CD4-positive, alpha-beta T cell treated with Interleukin-6 for 4 hours (primary cell): ENCODE results near the gene PCNX2.
"Not testable (repeated sequence)": the region's sequence is repeated elsewhere in the genome, so short reads cannot be mapped to it uniquely, and the experiment has no call there.

Experiments used
- DNase-seq: peaks from one replicate; pipeline ENCODE4 v3.0.0-alpha.2; 2020; ENCODE audit warnings: mixed read lengths

Gene PCNX2

DNA sequence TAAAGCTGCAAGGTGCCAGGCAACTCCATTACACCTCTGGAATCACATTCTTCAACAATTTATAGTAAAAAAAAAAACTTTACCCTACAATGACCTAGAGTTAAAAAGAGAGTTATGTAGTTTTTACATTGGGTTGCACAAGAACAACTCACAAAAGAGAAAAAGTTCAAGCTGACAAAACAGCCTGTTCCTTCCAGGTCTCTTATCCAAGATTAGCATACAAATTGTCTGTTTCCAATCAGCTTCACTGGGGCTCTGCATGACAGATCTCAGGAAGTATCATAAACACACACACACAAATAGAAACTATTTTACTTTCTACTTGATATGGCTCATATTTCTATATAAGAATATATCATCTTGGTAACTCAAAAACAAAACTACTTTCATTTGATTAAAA, 154.6 kb downstream of the PCNX2 start:
- no peak for DNase-seq

DNA sequence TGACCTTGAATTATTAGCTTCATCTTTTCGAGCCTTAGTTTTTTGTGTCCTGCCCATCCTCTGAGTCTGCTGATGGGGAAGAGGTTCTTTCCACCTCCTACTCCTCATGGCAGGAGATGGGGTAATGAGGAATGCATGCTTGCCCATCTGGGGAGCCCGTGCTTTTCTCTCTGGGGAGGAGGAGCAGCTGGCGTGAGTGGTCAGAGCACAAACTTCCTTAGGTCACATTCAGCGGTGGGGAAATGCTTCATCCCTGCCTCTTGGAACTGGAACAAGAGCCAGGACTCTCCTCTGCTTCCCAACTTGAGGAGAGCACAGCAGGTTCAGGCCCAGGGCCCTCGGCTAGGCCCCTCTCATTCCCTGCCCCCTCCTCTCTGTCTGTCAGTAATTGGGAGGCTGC, 155.0 kb downstream of the PCNX2 start:
- no peak for DNase-seq

DNA sequence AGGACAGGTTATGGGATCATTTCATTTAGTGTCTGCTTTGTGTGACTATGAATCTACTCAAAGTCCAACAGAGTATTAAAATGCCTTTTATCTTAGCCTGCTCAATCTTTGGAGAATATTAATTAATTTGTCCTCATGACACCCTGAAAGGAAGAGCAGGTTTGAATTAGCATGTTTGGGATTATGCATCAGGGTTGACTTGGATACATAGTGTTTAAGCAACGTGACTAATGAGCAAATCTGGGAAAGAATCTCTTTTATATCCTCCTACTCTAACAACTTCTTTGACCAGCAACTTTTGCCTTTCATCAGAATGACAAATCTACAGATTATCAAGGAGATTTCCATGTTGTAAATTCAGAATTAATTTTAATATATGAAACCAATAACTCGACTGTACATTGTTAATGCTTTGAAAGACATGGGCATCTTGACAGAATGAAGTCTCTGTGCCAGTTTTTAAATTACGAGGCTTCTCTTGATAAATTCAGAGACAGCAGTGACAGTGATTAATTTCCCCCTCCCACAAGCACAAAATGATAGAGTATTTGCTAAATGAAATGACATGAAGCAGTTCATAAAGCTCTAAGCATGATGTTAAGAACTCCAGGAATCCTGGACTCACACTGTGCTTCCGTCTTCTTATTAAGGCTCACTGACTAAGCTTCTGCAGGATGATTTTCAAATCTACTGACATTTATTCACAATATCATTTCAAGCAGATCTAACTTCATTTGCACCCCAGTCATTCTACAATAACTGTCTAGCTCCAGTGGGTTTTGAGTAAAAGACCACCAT, 156.5 kb downstream of the PCNX2 start:
- DNase-seq, result no peak

DNA sequence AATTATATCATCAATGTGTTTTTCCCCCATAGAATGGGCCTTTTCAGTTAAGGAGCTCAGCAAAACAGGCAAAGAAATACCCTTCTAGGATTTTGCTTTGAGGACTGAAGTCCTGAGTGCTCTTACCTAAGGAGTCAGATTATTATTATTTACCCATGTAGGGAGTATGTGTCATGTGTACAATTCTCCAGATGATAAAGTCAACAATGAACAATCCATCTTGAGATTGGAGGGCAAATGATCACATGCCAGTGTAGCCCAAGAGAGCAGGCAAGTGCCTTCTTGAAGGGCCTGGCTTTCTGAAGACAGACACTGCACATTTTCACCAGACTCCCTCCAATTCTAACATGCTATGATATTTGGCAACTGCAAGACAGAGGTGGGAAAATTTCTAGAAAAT, 159.7 kb downstream of the PCNX2 start:
- DNase-seq, result no peak

DNA sequence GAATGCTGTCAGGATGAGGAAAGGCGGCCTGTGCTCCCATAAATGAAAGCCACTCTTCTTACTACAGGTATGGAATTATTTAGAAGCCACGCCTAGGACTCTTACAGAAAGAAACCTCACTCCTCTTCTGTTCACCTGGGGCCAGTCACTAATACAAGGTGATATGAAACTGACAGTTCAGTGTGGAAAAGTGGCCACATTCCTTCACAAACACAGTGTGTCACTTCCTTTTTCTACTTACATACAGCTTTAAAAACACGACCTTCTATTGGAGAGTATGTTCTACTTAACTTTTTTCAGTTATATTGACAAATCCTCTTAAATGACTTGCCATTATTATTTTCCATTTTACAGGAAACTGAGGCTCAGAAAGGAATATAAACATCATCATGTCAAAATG, 163.1 kb downstream of the PCNX2 start:
- no peak for DNase-seq

DNA sequence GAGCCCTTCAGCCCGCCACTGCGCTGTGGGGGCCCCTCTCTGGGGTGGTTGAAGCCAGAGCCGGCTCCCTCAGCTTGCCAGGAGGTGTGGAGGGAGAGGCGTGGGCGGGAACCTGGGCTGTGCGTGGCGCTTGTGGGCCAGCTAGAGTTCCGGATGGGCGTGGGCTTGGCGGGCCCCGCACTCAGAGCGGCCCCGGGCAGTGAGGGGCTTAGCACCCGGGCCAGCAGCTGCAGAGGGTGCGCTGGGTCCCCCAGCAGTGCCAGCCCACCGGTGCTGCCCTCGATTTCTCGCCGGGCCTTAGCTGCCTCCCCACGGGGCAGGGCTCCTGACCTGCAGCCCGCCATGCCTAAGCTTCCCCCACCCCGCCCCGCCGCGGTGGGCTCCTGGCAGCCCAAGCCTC, 166.5 kb downstream of the PCNX2 start:
- not testable (repeated sequence) for DNase-seq

DNA sequence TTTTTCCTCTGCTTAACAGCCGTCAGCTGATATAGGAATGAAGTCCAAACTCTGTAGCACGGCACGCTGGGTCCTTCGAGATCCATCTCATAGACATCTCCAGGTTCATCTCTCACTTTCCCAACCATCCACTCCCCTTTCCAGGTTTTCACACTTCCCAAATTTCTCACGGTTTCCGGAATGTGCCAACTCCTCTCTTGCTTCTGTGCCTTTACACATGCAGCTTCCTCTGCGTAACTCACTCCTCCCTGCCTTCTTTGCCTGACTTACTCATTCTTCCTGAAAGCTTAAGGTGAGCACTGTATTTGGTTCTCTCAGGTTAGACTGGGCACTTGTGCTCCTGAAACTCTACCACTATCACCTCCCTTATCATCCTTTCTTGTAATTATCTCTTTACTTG, 168.4 kb downstream of the PCNX2 start:
- DNase-seq, result no peak

DNA sequence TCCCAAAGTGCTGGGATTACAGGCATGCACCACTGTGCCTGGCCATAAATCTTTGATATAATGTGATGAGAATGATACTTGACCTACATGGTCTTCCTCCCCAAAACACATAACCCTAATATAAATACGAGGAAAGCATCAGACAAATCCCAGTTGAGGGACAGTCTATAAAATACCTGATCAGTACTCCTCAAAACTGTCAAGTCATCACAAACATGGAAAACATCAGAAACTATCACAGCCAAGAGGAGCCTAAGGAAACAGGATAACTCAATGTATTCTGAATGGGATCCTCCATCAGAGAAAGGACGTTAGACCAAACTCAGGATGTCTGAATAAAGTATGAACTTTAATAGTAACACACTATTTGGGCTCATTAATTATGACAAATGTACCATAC, 172.7 kb downstream of the PCNX2 start:
- no peak for DNase-seq

DNA sequence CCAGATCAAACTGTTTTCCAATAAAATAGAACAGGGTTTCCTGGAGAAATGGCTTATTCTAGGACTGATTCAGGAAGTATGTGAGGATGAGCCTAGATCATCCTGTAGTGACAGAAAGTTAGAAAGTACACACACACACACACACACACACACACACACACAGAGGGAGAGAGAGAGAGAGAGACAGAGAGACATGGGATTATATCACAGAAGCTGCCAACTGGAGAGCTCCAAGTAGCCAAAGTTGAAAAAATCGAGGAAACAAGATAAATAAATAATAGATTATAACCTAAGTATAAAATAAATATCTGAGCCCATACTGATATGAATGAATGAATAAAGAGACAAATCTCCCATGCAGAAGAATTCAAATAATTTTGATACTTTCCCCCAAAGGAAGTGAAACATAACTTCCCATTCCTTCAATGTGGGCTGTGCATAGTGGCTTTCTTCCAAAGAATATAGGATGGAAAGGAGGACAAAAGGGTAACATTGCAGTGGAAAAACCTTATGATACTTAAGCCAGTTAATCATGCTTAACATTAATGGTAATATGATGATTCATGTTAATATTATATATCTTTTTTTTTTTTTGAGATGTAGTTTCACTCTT, 173.5 kb downstream of the PCNX2 start:
- DNase-seq, result no peak

DNA sequence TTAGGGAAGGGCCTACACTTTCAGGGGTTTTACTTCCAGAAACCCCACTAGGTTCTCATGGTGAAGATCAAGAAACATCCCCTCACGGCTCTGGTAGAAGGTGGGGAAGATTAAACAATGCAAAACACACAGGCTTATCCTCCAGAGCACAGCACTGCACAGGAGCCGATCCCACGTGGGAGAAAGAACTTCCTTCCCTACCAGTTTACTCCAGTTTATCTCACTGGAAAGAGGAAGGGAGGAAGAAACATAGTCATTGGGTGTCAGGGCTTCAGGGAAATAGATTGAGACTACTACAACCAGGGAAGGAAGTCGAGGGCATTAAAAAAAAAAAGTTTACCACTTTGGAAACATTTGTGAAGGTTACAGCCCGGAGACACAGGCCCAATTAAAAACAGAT, 180.7 kb downstream of the PCNX2 start:
- DNase-seq, result no peak

DNA sequence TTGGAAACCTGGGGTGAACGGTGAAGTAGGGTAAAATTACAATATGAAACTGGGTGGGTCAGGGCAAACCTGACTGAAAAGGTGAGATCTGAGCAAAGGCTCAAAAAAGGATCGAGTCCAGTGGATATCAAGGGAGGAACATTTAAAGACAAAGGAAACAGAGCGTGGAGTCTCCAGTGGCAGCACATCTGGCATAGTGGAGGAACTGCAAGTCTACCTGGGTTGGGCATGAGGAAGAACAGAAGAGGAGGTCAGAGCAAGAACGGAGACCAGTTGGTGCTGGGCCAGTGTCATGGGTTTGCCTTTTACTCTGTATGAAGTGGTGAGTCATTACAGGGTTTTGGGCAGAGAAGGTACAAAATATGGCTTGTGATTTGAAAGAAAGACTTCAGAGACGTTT, 181.4 kb downstream of the PCNX2 start:
- no peak for DNase-seq

DNA sequence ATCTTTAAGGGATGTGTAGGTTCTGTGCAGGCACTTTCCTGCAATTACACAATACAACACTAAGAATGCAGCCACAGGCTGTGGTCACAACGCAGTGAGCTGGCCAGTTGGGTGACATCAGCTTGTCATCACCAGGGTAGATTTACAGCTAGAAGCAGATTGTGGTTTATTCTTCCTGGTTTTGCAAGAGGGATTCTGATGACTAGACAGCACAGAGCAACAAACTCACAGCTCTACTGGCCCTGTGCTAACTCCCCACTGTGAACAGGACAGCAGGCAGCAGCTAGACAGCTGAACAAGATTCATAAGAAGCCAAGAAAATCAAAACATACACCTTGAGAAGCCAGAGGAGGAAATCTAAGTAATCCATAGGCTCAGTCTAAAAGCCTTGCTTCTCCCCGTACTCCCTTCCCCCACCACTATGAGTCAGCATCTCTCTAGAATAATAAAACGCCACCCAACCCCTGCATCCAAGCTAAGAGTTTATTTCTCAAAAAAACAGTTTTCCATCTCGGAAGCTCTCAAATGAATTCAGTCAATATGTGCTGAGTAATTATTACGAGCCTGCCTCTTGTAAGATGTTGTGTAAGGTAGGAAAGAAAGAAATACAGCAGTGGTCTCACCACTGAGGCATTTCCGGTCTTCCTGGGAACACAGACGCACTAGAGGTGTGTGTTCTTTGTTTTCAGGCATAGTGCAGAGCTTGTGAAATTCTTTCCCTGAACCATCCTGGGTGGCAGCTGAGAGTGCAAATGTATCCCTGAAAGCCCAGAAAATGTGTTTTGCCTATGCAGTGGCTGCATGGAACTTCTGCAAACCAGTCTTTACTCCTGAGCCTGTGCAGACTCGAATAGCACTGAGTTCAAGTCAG, 182.3 kb downstream of the PCNX2 start:
- DNase-seq, result no peak

DNA sequence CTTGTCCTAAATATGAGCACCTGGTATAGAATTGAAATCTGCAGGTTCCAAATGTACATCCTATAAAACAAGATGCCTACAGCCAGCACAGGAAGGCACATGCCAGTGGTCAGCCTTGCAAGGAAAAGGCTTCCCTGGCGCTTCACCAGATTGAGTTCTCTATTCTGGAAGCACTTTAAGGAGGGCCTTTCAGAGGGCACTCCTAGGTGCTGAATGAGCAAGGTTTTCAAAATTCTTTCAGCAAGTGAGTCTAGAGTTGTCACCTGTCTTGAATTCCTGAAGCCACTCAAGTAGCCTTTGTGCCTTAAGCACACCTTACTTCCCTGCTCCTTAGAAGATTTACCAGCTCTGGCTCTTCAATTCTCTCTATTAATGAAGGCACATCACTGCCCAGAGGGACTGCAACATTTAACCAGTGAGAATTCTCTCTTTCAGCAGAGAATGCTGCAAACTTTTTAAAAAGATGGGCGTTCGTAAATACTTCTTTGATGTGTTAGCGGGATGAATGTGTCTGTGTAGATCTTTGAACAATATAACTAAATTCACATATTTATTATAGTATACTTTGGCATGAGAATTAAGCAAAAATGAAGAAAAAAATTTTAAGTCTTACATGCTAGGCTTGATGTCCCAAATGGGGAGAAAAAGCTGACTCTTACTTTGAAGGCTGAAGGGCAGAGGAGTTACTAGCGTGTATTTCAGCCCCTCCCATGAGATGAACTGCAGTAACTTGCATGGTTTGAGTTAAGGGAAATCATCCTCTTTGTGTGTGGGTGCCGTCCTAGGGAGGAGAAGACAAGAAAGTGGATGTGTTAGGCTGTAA, 183.1 kb downstream of the PCNX2 start:
- DNase-seq, result no peak

DNA sequence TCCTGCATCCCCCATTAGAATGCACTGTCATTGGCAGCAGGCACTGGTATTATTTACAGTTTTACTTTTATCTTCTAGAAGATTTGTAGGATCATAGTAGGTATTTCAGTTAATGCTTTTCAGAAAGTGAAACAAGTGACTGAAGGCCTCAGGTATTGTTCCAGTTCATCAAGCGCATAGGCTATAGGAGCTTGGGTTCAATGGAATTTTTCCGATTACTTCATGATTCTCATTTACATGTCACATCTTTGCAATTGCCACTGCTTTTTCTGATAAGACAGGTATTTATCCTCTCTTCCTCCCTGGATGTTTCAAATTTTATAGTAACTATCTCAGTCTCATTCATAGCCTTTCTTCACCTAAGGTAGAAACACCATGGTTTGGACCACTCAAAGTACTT, 183.8 kb downstream of the PCNX2 start:
- no peak for DNase-seq

DNA sequence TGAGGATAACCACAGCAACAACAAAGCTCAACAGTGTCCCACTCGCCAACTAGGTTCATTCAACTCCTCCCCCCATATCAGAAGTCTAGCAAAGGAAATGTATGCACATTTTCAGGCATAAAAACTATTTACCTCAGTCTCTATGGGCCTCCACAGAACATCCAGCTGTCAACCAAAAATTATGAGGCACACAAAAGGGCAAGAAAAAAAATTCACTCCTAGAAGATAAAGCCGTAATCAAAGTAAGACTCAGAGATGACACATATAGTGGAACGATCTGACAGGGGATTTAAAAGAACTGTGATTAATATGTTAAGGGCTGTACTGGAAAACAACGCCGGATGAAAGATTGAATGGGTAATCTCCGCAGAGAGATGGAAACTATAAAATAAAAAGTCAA, 186.4 kb downstream of the PCNX2 start:
- DNase-seq, result no peak

DNA sequence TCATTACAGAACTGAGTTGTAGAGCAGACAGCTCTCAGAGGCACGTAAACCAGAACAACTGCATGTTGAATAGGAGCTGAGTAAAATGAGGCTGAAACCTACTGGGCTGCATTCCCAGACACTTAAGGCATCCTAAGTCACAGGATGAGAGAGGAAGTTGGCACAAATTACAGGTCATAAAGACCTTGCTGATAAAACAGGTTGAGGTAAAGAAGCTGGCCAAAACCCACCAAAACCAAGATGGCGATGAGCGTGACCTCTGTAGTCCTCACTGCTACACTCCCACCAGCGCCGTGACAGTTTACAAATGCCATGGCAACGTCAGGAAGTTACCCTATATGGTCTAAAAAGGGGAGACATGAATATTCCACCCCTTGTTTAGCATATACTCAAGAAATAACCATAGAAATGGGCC, 187.8 kb downstream of the PCNX2 start:
- DNase-seq, result not testable (repeated sequence)

DNA sequence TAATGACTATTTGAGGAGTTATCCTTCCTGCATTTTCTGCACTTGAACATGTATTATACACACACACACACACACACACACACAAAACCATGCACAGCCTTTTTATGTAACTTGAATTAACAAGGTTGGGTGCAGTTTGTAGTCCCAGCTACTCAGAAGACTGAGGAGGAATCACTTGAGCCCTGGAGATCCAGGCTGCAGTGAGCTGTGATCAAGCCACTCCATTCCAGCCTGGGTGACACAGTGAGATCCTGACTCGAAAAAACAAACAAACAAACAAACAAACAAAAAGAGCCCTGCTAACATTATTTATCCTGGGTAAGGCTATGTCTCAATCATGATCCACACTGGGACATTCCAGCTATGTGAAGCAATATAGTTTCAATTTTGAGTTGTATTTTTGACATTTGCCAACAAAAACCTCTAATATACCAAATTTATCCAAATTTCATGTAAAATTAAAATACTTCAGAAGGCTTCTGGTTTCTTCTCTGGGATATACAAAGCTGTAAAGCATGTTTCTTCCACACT, 188.3 kb downstream of the PCNX2 start:
- no peak for DNase-seq

DNA sequence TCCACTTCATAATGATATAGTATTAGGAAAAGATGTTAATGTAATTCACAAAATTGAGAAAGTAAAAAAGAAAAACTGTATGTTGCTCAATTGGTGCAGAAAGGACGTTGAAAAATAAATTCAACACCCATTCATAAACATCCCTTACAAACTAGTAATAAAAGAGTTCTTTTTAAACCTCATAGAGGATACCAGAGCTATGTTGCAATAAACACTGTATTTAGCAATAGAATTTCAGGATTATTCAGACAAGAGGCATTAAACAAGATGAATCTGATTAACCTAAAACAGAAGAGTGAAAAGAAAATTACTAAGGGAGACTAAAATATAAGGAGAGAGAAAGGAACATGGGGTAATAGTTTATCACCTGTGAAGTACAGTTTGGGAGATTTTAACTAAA, 190.3 kb downstream of the PCNX2 start:
- no peak for DNase-seq

DNA sequence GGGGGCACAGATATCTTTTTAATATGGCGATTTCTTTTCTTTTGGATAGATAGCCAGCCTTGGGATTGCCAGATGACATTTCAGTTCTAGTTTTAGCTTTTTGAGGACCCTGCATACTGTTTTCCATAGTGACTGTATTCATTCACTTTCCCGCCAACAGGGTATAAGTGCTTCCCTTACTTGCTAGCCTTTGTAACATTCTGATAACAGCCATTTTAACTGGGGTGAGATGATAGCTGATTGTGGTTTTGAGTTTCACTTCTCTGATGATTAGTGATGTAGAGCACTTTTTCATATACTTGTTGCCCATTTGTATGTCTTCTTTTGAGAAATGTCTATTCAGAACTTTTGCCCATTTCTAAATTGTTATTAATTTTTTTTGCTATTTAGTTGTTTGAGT, 193.2 kb downstream of the PCNX2 start:
- DNase-seq, result no peak

DNA sequence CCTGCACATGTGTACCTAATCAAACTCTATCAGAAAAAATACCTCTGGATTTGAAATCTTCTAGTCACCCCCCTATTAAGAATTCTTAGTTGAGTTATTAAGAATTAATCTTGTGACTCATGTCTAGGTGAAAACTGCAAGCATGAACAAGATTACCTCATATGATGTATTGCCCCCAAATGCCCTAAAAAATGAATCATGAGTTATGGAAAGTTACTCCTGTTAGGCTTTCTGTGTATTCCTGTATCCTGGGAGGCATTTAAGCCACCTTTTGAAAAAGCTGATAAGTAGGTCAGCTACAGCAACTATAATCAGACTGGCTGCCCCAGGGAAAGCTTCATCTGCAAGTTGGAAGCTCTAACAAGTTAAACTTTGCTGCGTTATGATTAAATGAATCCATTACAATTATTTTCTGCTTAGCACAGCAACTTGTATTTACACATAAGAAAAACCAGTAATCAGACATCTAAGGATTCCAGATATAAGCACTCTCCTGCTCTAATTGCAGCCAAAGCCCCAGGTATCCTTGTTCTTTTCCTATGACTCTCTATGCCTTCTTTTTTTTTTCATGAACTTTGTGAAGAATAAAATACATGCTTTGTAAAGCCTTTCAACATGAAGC, 197.5 kb downstream of the PCNX2 start:
- no peak for DNase-seq

DNA sequence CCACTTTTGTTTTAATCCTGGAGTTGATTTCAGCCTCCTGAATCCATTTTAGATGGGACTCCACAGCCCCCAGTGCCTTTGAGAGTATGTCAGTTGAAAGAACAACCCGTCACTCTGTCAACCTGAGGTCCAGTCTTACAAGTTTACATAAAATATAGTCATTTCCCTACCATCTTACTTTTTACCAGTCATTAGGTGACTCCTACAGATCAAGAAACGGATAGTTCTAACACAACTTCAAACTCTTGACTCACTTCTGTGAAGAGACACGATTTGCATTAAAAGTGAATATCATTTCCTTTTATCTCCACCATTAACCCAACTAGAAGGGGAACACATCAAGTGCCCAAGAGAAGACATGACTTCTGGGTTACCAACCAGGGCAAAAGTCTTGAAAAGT, 198.0 kb downstream of the PCNX2 start:
- DNase-seq, result no peak

DNA sequence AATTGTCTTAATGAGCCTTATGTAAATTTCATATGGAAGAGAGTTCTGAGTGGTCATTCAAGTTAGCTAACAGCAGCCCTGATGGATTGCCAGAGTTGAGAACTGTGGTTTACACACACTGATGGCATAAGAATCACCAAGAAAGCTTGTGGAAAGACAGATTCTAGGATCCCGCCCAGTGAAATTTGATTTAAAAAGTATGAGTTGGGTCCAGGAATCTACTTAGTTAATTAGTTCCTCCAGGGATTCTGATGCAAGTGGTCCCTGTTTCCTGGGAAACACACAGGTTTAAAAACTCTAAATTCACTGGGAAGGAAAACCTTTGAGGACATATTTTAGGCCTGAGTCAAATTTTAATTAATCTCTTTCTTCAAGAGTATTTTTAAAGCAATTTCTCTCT, 200.8 kb downstream of the PCNX2 start:
- no peak for DNase-seq
